Measurements from ENCODE around the gene ZNRF1.

DNA sequence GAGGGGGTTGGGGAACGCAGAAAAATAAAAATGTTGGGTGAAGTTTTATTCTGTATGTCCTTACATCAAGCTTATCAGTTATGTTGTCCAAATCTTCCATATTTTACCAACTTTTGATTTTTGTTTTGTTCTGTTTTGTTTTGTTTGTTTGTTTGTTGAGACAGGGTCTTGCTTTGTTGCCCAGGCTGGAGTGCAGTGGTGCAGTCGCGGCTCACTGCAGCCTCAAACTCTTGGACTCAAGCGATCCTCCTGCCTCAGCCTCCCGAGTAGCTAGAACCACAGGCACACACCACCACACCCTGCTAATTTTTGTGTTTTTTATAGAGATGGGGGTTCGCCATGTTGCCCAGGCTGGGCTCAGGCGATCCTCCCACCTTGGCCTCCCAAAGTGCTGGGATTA, 20.8 kb downstream of the ZNRF1 start:
- TF ChIP-seq MAX (IDR thresholded peaks at IDR 0.05), result no peak
- TF ChIP-seq, protein P1, sequence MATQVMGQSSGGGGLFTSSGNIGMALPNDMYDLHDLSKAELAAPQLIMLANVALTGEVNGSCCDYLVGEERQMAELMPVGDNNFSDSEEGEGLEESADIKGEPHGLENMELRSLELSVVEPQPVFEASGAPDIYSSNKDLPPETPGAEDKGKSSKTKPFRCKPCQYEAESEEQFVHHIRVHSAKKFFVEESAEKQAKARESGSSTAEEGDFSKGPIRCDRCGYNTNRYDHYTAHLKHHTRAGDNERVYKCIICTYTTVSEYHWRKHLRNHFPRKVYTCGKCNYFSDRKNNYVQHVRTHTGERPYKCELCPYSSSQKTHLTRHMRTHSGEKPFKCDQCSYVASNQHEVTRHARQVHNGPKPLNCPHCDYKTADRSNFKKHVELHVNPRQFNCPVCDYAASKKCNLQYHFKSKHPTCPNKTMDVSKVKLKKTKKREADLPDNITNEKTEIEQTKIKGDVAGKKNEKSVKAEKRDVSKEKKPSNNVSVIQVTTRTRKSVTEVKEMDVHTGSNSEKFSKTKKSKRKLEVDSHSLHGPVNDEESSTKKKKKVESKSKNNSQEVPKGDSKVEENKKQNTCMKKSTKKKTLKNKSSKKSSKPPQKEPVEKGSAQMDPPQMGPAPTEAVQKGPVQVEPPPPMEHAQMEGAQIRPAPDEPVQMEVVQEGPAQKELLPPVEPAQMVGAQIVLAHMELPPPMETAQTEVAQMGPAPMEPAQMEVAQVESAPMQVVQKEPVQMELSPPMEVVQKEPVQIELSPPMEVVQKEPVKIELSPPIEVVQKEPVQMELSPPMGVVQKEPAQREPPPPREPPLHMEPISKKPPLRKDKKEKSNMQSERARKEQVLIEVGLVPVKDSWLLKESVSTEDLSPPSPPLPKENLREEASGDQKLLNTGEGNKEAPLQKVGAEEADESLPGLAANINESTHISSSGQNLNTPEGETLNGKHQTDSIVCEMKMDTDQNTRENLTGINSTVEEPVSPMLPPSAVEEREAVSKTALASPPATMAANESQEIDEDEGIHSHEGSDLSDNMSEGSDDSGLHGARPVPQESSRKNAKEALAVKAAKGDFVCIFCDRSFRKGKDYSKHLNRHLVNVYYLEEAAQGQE (IDR thresholded peaks at IDR 0.05), result no peak
- TF ChIP-seq, protein P2, sequence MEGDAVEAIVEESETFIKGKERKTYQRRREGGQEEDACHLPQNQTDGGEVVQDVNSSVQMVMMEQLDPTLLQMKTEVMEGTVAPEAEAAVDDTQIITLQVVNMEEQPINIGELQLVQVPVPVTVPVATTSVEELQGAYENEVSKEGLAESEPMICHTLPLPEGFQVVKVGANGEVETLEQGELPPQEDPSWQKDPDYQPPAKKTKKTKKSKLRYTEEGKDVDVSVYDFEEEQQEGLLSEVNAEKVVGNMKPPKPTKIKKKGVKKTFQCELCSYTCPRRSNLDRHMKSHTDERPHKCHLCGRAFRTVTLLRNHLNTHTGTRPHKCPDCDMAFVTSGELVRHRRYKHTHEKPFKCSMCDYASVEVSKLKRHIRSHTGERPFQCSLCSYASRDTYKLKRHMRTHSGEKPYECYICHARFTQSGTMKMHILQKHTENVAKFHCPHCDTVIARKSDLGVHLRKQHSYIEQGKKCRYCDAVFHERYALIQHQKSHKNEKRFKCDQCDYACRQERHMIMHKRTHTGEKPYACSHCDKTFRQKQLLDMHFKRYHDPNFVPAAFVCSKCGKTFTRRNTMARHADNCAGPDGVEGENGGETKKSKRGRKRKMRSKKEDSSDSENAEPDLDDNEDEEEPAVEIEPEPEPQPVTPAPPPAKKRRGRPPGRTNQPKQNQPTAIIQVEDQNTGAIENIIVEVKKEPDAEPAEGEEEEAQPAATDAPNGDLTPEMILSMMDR (IDR thresholded peaks at IDR 0.05; ENCODE audit: low read depth, low read length, missing input control), result no peak
- TF ChIP-seq YY1 (IDR thresholded peaks at IDR 0.05), result no peak
- TF ChIP-seq JUND (IDR thresholded peaks at IDR 0.05), result no peak
- no peak for TF ChIP-seq EGR1 (IDR thresholded peaks at IDR 0.05; ENCODE audit: low read depth in 2 of 2)
